Esophagus squamous epithelium (tissue), 4 donors: ENCODE data around the gene AQP1.

Experiments
- POLR2A ChIP-seq, 4 donors: fragments of 450-650 bp; IDR thresholded peaks; one replicate each; pipeline ENCODE4 v1.6.1; 2017; ENCODE audit warnings: antibody characterized with exemption in 4 of 4, mild to moderate bottlenecking in 4 of 4, moderate library complexity in 3 of 4
- TF ChIP-seq, protein P1 (sequence below), 6 experiments: fragments of 450-650 bp in 4 of 6; fragments of 200-600 bp in 2 of 6; sonication (generic) in 2 of 6; IDR thresholded peaks; one replicate each; pipeline ENCODE4 v1.5.1; 2016 to 2019; ENCODE audit warnings: antibody characterized with exemption in 6 of 6, mild to moderate bottlenecking in 4 of 6, moderate library complexity in 4 of 6

GRCh38 chr7:30968294-30968693 lies 56.6 kb downstream of the AQP1 start:
- TF ChIP-seq, protein P1, sequence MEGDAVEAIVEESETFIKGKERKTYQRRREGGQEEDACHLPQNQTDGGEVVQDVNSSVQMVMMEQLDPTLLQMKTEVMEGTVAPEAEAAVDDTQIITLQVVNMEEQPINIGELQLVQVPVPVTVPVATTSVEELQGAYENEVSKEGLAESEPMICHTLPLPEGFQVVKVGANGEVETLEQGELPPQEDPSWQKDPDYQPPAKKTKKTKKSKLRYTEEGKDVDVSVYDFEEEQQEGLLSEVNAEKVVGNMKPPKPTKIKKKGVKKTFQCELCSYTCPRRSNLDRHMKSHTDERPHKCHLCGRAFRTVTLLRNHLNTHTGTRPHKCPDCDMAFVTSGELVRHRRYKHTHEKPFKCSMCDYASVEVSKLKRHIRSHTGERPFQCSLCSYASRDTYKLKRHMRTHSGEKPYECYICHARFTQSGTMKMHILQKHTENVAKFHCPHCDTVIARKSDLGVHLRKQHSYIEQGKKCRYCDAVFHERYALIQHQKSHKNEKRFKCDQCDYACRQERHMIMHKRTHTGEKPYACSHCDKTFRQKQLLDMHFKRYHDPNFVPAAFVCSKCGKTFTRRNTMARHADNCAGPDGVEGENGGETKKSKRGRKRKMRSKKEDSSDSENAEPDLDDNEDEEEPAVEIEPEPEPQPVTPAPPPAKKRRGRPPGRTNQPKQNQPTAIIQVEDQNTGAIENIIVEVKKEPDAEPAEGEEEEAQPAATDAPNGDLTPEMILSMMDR (IDR thresholded peaks at IDR 0.05), result no peak
- no peak for TF ChIP-seq POLR2A (IDR thresholded peaks at IDR 0.05)
